HCT116 (cell line): ENCODE measurements around the gene CHST4.

Source experiments
- CTCF ChIP-seq, 3 experiments: fragments of 200-600 bp in 1 of 3; sonication (generic) in 1 of 3; IDR thresholded peaks in 2 of 3; conservative IDR thresholded peaks in 1 of 3; 2 replicates each; pipeline ENCODE4 v1.5.1; 2012 to 2017; ENCODE audit warnings: low read depth in 2 of 3, low read length in 2 of 3, antibody characterized with exemption in 1 of 3, borderline replicate concordance in 1 of 3, control low read depth in 1 of 3, mild to moderate bottlenecking in 1 of 3, mixed read lengths in 1 of 3, mixed run types in 1 of 3, moderate library complexity in 1 of 3; ENCODE audit not compliant: insufficient read depth in 1 of 3
- ELF1 ChIP-seq: IDR thresholded peaks from 2 replicates; pipeline ENCODE4 v1.6.1; 2012; ENCODE audit warnings: low read depth, borderline replicate concordance
- EZH2phosphoT487 ChIP-seq: fragments of 200-600 bp; IDR thresholded peaks from 2 replicates; pipeline ENCODE4 v1.6.1; 2018; ENCODE audit warnings: antibody characterized with exemption, borderline replicate concordance
- MAX ChIP-seq: IDR thresholded peaks from 2 replicates; pipeline ENCODE4 v1.6.1; 2012
- POLR2A ChIP-seq: IDR thresholded peaks from 2 replicates; pipeline ENCODE4 v1.7.0; 2011; ENCODE audit warnings: borderline replicate concordance; ENCODE audit not compliant: insufficient read depth, insufficient read length; ENCODE audit errors: extremely low read depth
- POLR2AphosphoS5 ChIP-seq: IDR thresholded peaks from 2 replicates; pipeline ENCODE4 v1.6.1; 2011; ENCODE audit warnings: mild to moderate bottlenecking, low read depth, low read length, moderate library complexity
- RAD21 ChIP-seq: IDR thresholded peaks from 2 replicates; pipeline ENCODE4 v1.6.1; 2012; ENCODE audit warnings: low read depth, mild to moderate bottlenecking
- ZNF274 ChIP-seq: fragments of 200-500 bp; sonication (Bioruptor generic); IDR thresholded peaks from 2 replicates; pipeline ENCODE4 v1.6.1; 2014; ENCODE audit warnings: mild to moderate bottlenecking, low read depth, low read length, inconsistent platforms

- TF ChIP-seq ELF1 (no peak), POLR2AphosphoS5 (no peak), CTCF (IDR thresholded peaks at IDR 0.05 in 2 of 3, conservative IDR thresholded peaks at IDR 0.05 in 1 of 3; ENCODE audit: borderline replicate concordance in 1 of 3, insufficient read depth in 1 of 3, low read depth in 2 of 3, low read length in 2 of 3) (no peak), MAX (no peak), POLR2A (no peak), RAD21 (no peak), EZH2phosphoT487 (no peak), ZNF274 (no peak)
Observed at GRCh38 chr16:71536752-71537499, 10.7 kb downstream of the CHST4 start.
